GM19397 (cell line): ENCODE measurements around the gene NOTO.
"Not testable (repeated sequence)": the region's sequence is repeated elsewhere in the genome, so short reads cannot be mapped to it uniquely, and the experiment has no call there.

Experiments used
- ATAC-seq: cut with Tn5 transposase; IDR thresholded peaks from one replicate; pipeline ENCODE4 v1.9.1; 2021; ENCODE audit warnings: mild to moderate bottlenecking, moderate library complexity; ENCODE audit not compliant: unreplicated experiment

Gene NOTO

GRCh38 chr2:73202156-73203054 lies at the start of gene NOTO:
Gene NOTO, plus strand, starts transcription at chr2:73202574. Its CDS starts 93 bp downstream, at chr2:73202667.
- ATAC-seq, result no peak

- ATAC-seq, result no peak
Observed at GRCh38 chr2:73156539-73157124, 45.7 kb upstream of the NOTO start.

- no peak for ATAC-seq
Observed at GRCh38 chr2:73162856-73163391, 39.5 kb upstream of the NOTO start.

- peak; percentile 75 for ATAC-seq
Observed at GRCh38 chr2:73163483-73164367, 38.6 kb upstream of the NOTO start.

- not testable (repeated sequence) for ATAC-seq
Observed at GRCh38 chr2:73165978-73166377, 36.4 kb upstream of the NOTO start.

GRCh38 chr2:73166813-73167212 lies 35.6 kb upstream of the NOTO start:
- ATAC-seq, result not testable (repeated sequence)

DNA sequence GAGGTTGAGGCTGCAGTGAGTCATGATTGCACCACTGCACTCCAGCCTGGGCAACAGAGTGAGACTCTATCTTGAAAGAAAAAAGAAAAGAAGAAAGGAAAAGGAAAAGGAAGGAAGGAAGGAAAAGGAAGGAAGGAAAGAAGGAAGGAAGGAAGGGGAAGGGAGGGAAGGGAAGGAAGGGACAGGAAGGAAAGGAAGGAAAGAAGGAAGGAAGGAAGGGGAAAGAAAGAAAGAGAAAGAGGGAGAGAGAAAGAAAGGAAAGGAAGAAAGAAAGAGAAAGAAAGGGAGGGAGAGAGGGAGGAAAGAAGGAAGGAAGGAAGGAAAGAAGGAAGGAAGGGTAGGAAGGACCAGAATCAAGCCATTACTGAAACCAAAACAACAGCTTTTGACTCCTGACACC lies 34.0 kb upstream of the NOTO start:
- not testable (repeated sequence) for ATAC-seq

GRCh38 chr2:73170341-73170740 lies 32.0 kb upstream of the NOTO start:
- ATAC-seq, result not testable (repeated sequence)

- no peak for ATAC-seq
Observed at GRCh38 chr2:73172963-73173362, 29.4 kb upstream of the NOTO start.

DNA sequence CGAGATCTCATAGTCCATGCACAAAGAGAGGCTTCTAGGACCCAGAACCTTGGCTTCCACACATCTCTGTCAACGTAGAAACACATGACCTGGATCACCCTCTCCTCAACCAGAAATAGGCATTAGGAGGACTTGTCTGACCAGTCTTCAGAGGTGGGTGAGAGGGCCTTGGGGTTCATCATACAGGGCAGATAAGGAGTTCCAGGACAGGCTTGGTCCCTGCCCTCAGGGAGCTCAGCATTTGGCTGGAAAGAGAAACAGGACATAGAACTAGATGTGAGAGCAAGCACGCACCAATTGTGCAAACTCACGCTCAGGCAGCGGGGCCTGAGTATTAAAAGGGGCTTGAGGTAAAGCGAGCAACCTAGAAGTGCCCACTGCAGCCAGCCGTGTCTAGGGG lies 28.6 kb upstream of the NOTO start:
- no peak for ATAC-seq

- no peak for ATAC-seq
Observed at GRCh38 chr2:73174244-73174643, 28.1 kb upstream of the NOTO start.

- ATAC-seq, result no peak
Observed at GRCh38 chr2:73174941-73175662, 27.3 kb upstream of the NOTO start.

GRCh38 chr2:73175663-73176204 lies 26.6 kb upstream of the NOTO start:
- peak; percentile 44 for ATAC-seq

DNA sequence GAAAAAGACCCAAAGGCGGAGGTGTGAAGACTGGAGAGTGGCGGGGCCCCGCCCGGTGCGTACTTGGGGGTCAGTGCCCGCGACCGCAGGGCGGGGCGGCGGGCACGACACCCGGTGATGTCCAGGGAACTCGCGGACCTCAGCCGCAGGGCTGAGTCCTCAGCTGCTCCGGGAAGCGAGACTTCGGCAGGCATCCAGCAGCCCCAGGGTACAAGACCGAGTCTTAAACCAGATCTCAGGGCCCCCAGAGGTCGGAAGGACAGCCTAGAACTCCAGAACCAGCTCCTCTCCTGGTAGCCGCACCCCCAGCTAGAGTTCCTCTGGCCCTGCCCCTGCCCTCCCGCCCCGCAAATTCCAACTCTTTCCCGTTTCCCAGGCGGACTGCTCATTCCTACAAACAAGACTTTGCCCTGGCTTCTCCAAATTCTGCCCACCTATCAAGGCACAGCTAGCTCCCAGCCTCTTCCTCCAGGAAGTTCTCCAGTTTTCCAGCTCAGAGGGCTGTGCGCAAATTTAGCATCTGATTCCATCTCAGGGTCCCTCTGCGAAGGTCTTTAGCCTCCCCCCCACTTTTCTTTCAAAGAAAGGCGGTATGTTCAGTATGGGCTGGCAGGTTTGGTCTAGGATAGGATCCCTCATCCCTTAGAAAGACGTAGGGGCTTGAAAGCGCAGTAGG lies 26.0 kb upstream of the NOTO start:
- no peak for ATAC-seq

DNA sequence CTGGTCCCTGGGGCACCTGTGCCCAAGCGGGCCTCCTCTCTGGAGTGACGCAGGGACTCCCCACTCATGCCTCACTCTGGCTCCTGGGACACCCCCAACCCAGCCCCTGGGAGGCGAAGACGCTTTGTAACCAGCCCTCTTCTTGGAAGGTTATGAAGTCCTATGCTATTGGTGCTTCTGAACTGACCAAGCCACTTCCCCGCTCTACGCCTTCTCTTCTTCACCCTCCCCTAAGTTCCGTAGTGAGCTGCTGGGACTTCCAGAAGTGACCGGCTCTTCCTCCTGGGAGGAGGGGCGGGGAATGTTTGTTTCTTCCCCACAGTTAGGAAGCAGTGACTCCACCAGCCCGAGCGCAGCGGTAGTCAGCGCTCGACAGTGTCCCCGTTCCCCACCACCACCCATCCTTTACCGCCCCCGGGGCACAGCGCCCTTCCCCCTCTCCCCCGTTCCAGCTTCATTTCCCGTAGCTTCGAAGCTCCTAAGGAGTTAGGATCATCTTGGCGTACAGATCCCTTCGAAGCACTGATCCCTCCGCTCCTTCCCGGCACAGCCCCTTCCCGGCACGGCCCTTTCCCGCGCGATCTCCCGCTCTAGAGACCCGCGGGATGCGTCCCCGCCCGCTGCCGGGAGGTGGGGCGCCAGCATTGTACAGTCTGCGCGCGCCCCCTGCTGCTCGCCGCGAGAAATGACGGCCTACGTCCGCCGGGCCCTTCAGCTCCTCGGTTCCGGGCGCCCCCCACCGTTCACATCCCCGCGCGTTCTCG lies 25.3 kb upstream of the NOTO start:
- peak; percentile 88 for ATAC-seq

DNA sequence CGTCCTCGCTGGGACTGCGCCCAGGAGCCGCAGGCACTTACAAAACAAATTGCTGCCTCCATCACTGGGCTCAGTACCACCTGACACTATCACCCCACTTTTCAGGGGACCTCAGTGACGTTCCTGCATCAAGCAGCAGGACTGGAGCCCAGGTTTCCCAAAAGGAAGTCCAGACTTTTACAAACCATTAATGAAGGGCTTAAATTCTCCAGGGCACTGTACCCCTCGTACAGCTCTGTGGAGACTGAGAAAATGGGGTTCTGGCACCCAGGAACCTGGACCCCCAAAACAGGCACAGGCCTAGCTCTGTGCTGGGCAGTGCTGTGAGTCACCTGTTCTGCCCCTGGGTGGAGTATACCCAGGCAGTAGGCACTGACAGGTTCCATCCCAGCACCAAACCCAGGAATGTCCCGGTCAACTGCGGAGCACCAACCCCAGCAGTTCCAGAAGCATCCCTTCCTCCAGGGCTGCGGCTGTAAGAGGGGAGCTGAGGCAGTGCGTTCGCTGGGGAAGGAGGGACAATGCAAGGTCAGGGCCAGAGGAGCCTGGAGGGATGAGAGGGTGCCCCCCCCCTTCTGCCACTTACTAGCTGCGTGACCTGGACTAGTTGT lies 24.6 kb upstream of the NOTO start:
- no peak for ATAC-seq

DNA sequence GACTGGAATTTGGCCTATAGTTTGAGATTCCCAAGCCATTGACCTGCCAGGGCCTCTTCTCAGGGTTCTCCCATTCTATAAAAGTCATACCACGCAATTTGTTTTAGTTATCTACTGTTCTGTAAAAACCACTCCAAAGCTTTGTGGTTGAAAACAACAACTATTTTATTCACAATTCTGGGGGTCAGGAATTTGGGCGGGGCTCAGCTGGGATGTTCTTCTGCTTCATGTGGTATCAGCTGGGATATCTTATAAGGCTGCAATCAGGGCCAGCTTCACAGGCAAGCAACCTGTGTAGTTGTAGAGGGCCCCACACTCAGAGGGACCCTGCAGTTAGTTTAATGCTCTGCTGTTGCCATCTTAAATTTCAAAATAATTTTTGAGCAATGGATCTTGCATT lies 16.4 kb upstream of the NOTO start:
- no peak for ATAC-seq

- no peak for ATAC-seq
Observed at GRCh38 chr2:73187549-73187948, 14.8 kb upstream of the NOTO start.
